Common myeloid progenitor, CD34-positive (primary cell): ENCODE data around the gene LYPD1.

Experiments used
- CTCF ChIA-PET: fragments of 350-600 bp; sonication (Branson Sonifier 250); formaldehyde crosslinking; loops from one replicate; lab custom pipeline; 2021; ENCODE audit warnings: antibody characterized with exemption; lab: Charles Lee
- POLR2A ChIA-PET: fragments of 350-600 bp; sonication (Branson Sonifier 250); formaldehyde crosslinking; loops from one replicate; lab custom pipeline; 2021; ENCODE audit warnings: antibody characterized with exemption; lab: Charles Lee
- DNase-seq, 3 donors: peaks; one replicate each; pipeline versions ENCODE4 v3.0.0 to v3.0.0-alpha.2; 2013
- H3K27ac ChIP-seq, 2 experiments: 1 replicate in 1 of 2; 2 replicates in 1 of 2; pipeline ENCODE4 v1.7.0; 2013; ENCODE audit warnings: inconsistent platforms in 2 of 2, low read length in 2 of 2, mild to moderate bottlenecking in 2 of 2, low read depth in 1 of 2, moderate library complexity in 1 of 2; ENCODE audit not compliant: severe bottlenecking in 2 of 2, insufficient read depth in 1 of 2, poor library complexity in 1 of 2
- H3K27me3 ChIP-seq, 5 experiments: replicated peaks in 2 of 5; 1 replicate in 3 of 5; 2 replicates in 2 of 5; pipeline versions ENCODE4 v1.6.1 to v1.7.0; 2013; ENCODE audit warnings: low read length in 4 of 5, mild to moderate bottlenecking in 2 of 5, moderate library complexity in 2 of 5, inconsistent platforms in 1 of 5; ENCODE audit not compliant: insufficient read depth in 5 of 5, control insufficient read depth in 4 of 5
- H3K36me3 ChIP-seq, 4 experiments: 1 replicate in 2 of 4; 2 replicates in 2 of 4; pipeline versions ENCODE4 v1.6.1 to v1.7.0; 2013; ENCODE audit warnings: low read length in 3 of 4, control low read depth in 1 of 4, mild to moderate bottlenecking in 1 of 4; ENCODE audit not compliant: control insufficient read depth in 4 of 4, insufficient read depth in 4 of 4
- H3K4me1 ChIP-seq, 4 experiments: 1 replicate in 3 of 4; 2 replicates in 1 of 4; pipeline versions ENCODE4 v1.6.1 to v1.7.1; 2013; ENCODE audit warnings: low read length in 3 of 4, mild to moderate bottlenecking in 3 of 4, control low read depth in 1 of 4, inconsistent platforms in 1 of 4, moderate library complexity in 1 of 4; ENCODE audit not compliant: control insufficient read depth in 4 of 4, insufficient read depth in 4 of 4; ENCODE audit errors: control extremely low read depth in 1 of 4
- H3K4me3 ChIP-seq, 7 experiments: 1 replicate in 4 of 7; 2 replicates in 3 of 7; pipeline versions ENCODE4 v1.5.1 to v1.7.0; 2013; ENCODE audit warnings: mild to moderate bottlenecking in 7 of 7, low read length in 6 of 7, moderate library complexity in 6 of 7, inconsistent platforms in 2 of 7, low read depth in 2 of 7, control low read depth in 1 of 7; ENCODE audit not compliant: insufficient read depth in 4 of 7, control insufficient read depth in 1 of 7; ENCODE audit errors: extremely low read depth in 1 of 7
- H3K9me3 ChIP-seq, 5 experiments: 1 replicate in 4 of 5; 2 replicates in 1 of 5; pipeline versions ENCODE4 v1.6.1 to v1.7.1; 2013; ENCODE audit warnings: low read length in 4 of 5, mild to moderate bottlenecking in 2 of 5, inconsistent platforms in 1 of 5, low read depth in 1 of 5, moderate library complexity in 1 of 5; ENCODE audit not compliant: control insufficient read depth in 4 of 5, insufficient read depth in 2 of 5; ENCODE audit errors: control extremely low read depth in 1 of 5
- WGBS: methylation state at CpG from one replicate; pipeline ENCODE4 v1.1.5; 2013; ENCODE audit not compliant: insufficient coverage; 5-methylcytosine and 5-hydroxymethylcytosine counted together

The LYPD1 gene

DNA sequence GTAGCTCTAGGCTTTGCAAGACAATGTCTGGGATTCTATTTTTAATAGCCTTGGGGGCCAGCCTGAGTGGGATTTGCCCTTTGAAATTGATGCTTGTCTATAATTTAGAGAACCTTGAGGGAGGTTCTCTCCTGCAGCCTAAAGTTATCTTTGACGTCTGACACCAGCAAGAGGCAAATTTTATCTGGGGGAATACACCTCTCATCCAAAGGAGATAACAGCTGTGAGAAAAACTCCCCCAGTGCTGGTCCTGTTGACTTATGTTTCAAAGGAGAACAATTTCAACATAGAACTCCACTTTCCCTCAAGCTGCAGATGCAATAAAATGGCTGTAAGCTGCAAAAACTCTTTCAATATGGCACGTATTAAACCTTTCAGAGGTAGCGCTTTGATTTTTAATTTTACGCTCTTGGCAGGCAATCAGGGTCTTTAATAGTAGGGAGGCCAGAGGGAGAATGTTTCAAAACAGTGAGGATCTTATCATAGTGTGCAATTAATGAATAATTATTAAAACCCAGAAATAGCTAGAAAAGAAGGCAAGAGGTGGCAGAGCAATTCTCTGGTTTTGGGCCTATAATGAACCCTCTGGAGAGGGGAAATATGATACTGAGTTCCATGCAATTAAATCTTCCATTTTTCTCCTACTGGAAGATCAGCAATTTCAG is 62.4 kb downstream of the LYPD1 start:
- Histone ChIP-seq H3K4me3 (no peak overlapping the region), H3K27me3 (peaks cover 0 to 3% (median 0%) of the 10 kb centered on the region in 5 experiments), H3K4me1 (no peaks in the 10 kb centered on the region), H3K27ac (no peak overlapping the region), H3K36me3 (no peaks in the 10 kb centered on the region), H3K9me3 (no peaks in the 10 kb centered on the region)
- no peak for DNase-seq
- ChIA-PET CTCF (no interaction called here), POLR2A (no interaction called here)
- 100% methylated on average over 3 of the region's 4 CpGs for WGBS

DNA sequence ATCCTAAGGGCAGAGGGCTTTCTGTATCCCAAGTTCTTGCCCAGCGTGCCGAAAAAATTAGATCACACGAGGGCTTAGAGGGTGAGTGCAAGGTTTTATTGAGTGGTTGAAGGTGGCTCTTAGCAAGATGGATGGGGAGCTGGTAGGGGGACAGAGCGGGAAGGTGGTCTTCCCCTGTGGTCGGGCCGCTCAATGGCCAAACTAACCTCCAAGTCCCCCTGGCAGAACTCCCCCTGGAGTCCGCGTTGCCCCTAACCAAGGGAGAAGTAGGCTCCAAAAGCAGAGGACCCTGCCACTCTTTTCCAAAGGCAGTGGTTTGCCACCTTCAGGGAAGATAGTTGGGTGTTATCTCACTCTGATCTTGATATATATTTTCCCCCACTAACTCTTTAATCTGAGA is 63.4 kb downstream of the LYPD1 start:
- POLR2A ChIA-PET = no interaction called here

DNA sequence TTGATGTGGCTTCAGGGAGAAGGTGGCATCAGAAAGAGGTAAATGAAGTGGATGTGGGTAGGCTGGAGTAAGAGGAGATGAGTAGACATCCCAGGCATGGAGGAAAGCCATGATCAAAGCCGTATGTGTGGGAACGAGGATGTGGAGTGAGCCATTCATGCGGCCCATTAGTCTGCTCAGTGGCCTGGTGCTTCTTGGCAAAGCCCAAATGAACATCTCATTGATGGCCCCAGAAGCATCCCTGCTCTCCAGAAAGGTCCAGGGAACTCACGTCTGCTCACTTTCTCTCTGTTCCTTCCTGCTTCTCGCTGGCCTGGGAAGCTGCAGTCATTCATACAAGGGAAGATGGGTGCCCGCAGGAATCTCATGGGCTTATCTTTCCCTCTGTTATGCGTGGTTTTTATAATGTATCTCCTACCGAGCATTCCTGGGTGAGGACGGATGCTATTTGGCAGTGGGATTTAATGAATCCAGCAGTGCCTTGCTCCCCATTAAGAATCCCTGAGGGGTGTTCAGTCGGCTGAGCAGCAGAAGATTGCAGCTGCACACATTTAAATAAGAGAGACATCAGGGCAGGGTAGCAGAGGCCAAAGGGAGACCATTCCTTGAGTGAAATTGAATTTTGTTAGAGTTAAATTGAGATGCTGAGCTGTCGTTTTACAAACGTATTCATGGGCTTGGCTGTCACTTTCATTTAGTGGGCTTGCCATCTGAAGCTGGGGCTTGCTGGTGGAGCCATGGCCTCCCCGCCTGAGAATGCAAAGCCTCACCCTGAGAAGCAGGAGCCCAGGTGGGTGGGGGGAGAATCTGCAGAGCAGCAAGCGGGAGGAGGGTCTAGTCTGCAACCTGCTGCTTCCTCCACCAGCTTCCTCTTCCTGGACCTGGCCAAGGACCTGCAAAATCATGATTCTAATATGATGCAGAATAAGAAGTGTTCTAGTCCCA is 64.5 kb downstream of the LYPD1 start:
- H3K27me3 ChIP-seq = peaks cover 0 to 3% (median 0%) of the 10 kb centered on the region in 5 experiments
- H3K27ac ChIP-seq = no peak overlapping the region
- ChIA-PET POLR2A (no interaction called here), CTCF (no interaction called here)
- H3K9me3 ChIP-seq = no peaks in the 10 kb centered on the region
- WGBS = 85% methylated on average over 11 of the region's 14 CpGs
- DNase-seq = no peak
- H3K36me3 ChIP-seq = no peaks in the 10 kb centered on the region
- H3K4me3 ChIP-seq = no peak overlapping the region
- no peaks in the 10 kb centered on the region for H3K4me1 ChIP-seq

More for the DNA sequence above, 63.4 kb downstream of the LYPD1 start:
- 100% methylated on average over 2 of the region's 8 CpGs for WGBS
- Histone ChIP-seq H3K9me3 (no peaks in the 10 kb centered on the region), H3K36me3 (no peaks in the 10 kb centered on the region), H3K27me3 (peaks cover 0 to 3% (median 0%) of the 10 kb centered on the region in 5 experiments), H3K4me1 (no peaks in the 10 kb centered on the region), H3K27ac (no peak overlapping the region), H3K4me3 (no peak overlapping the region)
- CTCF ChIA-PET = no interaction called here
- no peak for DNase-seq

- Histone ChIP-seq H3K9me3 (no peaks in the 10 kb centered on the region), H3K36me3 (no peaks in the 10 kb centered on the region), H3K4me3 (no peak overlapping the region), H3K27ac (no peak overlapping the region), H3K27me3 (peaks cover 0 to 2% (median 0%) of the 10 kb centered on the region in 5 experiments), H3K4me1 (no peaks in the 10 kb centered on the region)
- no CpG with 5 or more reads among the region's 1 CpG for WGBS
- POLR2A ChIA-PET = no interaction called here
- CTCF ChIA-PET = no interaction called here
- no peak for DNase-seq
These were observed 65.4 kb downstream of the LYPD1 start for GRCh38 chr2:132604561-132604960.

DNA sequence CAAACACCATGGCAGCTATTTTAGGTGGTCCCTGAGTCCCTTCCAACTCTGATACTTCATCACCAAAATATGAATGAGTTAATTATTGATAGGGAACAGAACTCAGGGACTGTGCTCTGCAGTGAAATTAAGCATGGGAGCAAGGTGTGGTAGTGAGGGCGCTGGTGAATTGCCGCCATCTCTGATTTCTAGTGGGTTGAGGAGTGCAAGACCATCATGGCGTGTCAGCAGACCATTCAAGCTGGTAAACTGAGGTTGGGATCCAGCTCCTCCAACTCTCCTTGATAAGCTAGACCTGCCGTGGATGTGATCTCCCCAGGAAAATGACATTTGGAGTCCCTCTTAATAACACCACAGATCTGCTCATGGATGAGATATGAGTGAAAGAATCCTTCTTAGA is 70.4 kb downstream of the LYPD1 start:
- 91% methylated on average over 4 of the region's 4 CpGs for WGBS

GRCh38 chr2:132598536-132598935 is 71.5 kb downstream of the LYPD1 start:
- no peak overlapping the region for H3K27ac ChIP-seq
- ChIA-PET CTCF (no interaction called here), POLR2A (no interaction called here)
- no peak overlapping the region for H3K4me3 ChIP-seq
- H3K4me1 ChIP-seq = no peaks in the 10 kb centered on the region
- peaks cover 0 to 4% (median 0%) of the 10 kb centered on the region in 5 experiments for H3K27me3 ChIP-seq
- peaks cover 0 to 4% (median 2%) of the 10 kb centered on the region in 5 experiments for H3K9me3 ChIP-seq
- no peaks in the 10 kb centered on the region for H3K36me3 ChIP-seq
- WGBS = 94% methylated on average over 2 of the region's 3 CpGs
- DNase-seq = no peak

More for the DNA sequence above, 70.4 kb downstream of the LYPD1 start:
- Histone ChIP-seq H3K36me3 (no peaks in the 10 kb centered on the region), H3K4me1 (no peaks in the 10 kb centered on the region), H3K27me3 (peaks cover 0 to 4% (median 0%) of the 10 kb centered on the region in 5 experiments), H3K4me3 (no peak overlapping the region), H3K9me3 (peaks cover 0 to 4% (median 2%) of the 10 kb centered on the region in 5 experiments), H3K27ac (no peak overlapping the region)
- DNase-seq = no peak
- ChIA-PET POLR2A (no interaction called here), CTCF (no interaction called here)

GRCh38 chr2:132597831-132598230 is 72.2 kb downstream of the LYPD1 start:
- ChIA-PET POLR2A (no interaction called here), CTCF (no interaction called here)
- Histone ChIP-seq H3K36me3 (no peaks in the 10 kb centered on the region), H3K4me3 (no peak overlapping the region), H3K27me3 (peaks cover 0 to 4% (median 0%) of the 10 kb centered on the region in 5 experiments), H3K4me1 (no peaks in the 10 kb centered on the region), H3K27ac (no peak overlapping the region), H3K9me3 (peaks cover 0 to 4% (median 2%) of the 10 kb centered on the region in 5 experiments)
- DNase-seq = no peak
- 100% methylated on average over 1 of the region's 1 CpG for WGBS
